Measurements from ENCODE around the gene FOLR3.
"Not testable (repeated sequence)": the region's sequence is repeated elsewhere in the genome, so short reads cannot be mapped to it uniquely, and the experiment has no call there.

Gene FOLR3

GRCh38 chr11:72136684-72137262 lies 1.2 kb downstream of the FOLR3 start:
- no peak overlapping the region for H3K4me3 ChIP-seq (ENCODE audit: low read depth, low read length)
- TF ChIP-seq CTCF (conservative IDR thresholded peaks at IDR 0.05; ENCODE audit: low read depth, low read length), result no peak
- DNase-seq (ENCODE audit: low read depth), result no peak

- TF ChIP-seq CTCF (conservative IDR thresholded peaks at IDR 0.05; ENCODE audit: low read depth, low read length), result no peak
- no peak overlapping the region for H3K4me3 ChIP-seq (ENCODE audit: low read depth, low read length)
- no peak for DNase-seq (ENCODE audit: low read depth)
Measured at GRCh38 chr11:72138821-72139390, 3.4 kb downstream of the FOLR3 start.

GRCh38 chr11:72139500-72139899 lies 4.0 kb downstream of the FOLR3 start:
- no peak for DNase-seq (ENCODE audit: low read depth)
- H3K4me3 ChIP-seq (ENCODE audit: low read depth, low read length), result no peak overlapping the region
- no peak for TF ChIP-seq CTCF (conservative IDR thresholded peaks at IDR 0.05; ENCODE audit: low read depth, low read length)

GRCh38 chr11:72140661-72141060 lies 5.1 kb downstream of the FOLR3 start:
- no peak for TF ChIP-seq CTCF (conservative IDR thresholded peaks at IDR 0.05; ENCODE audit: low read depth, low read length)
- H3K4me3 ChIP-seq (ENCODE audit: low read depth, low read length), result no peak overlapping the region
- no peak for DNase-seq (ENCODE audit: low read depth)

- TF ChIP-seq CTCF (conservative IDR thresholded peaks at IDR 0.05; ENCODE audit: low read depth, low read length), result no peak
- peak; percentile 76 for DNase-seq (ENCODE audit: low read depth)
- H3K4me3 ChIP-seq (ENCODE audit: low read depth, low read length), result no peak overlapping the region
Measured at GRCh38 chr11:72141066-72141465, 5.5 kb downstream of the FOLR3 start.

GRCh38 chr11:72142086-72142485 lies 6.6 kb downstream of the FOLR3 start:
- peak; percentile 7 for DNase-seq (ENCODE audit: low read depth)

GRCh38 chr11:72142543-72142942 lies 7.0 kb downstream of the FOLR3 start:
- not testable (repeated sequence) for H3K4me3 ChIP-seq (ENCODE audit: low read depth, low read length); DNase-seq (ENCODE audit: low read depth)

More at GRCh38 chr11:72142086-72142485, 6.6 kb downstream of the FOLR3 start:
- not testable (repeated sequence) for H3K4me3 ChIP-seq (ENCODE audit: low read depth, low read length)

- H3K4me3 ChIP-seq (ENCODE audit: low read depth, low read length), result no peak overlapping the region
- TF ChIP-seq CTCF (conservative IDR thresholded peaks at IDR 0.05; ENCODE audit: low read depth, low read length), result no peak
- peak; percentile 64 for DNase-seq (ENCODE audit: low read depth)
Measured at GRCh38 chr11:72144807-72145565, 9.5 kb downstream of the FOLR3 start.
